H1 (cell line): Measurements from ENCODE around the gene CASR. TPM values are rescaled to one million over a fixed set of nuclear protein-coding genes. Genes with fewer than 3 reads are reported as not detected.

Experiments
- CTCF ChIA-PET: fragments of 300-600 bp; sonication (Branson Sonifier 250); formaldehyde crosslinking; loops from one replicate; lab custom pipeline; 2021; ENCODE audit not compliant: partially characterized antibody; lab: Charles Lee
- POLR2A ChIA-PET: fragments of 300-600 bp; sonication (Branson Sonifier 250); formaldehyde crosslinking; loops from one replicate; lab custom pipeline; 2021; ENCODE audit warnings: inconsistent platforms; ENCODE audit not compliant: partially characterized antibody; lab: Charles Lee
- DNase-seq, 2 experiments: peaks; one replicate each; pipeline versions ENCODE4 v3.0.0 to v3.0.0-alpha.2; 2010 to 2022; ENCODE audit warnings: low spot score in 2 of 2, low read depth in 1 of 2, mixed read lengths in 1 of 2
- FAIRE-seq: peaks from 2 replicates; lab custom pipeline; 2011; peaks lifted over from hg19 to GRCh38; lab: Jason Lieb, UNC
- H2AFZ ChIP-seq: 2 replicates; pipeline ENCODE4 v1.8.1; 2012; ENCODE audit warnings: low read length, inconsistent platforms
- H2AK5ac ChIP-seq: 2 replicates; pipeline ENCODE4 v1.6.1; 2013; ENCODE audit warnings: low read depth, low read length
- H2BK120ac ChIP-seq: replicated peaks from 2 replicates; pipeline ENCODE3; 2013; ENCODE audit warnings: low read depth, low read length, inconsistent platforms
- H2BK12ac ChIP-seq: 2 replicates; pipeline ENCODE4 v1.6.1; 2013; ENCODE audit warnings: low read depth, low read length
- H2BK15ac ChIP-seq: 2 replicates; pipeline ENCODE4 v1.6.1; 2013; ENCODE audit warnings: low read length
- H2BK20ac ChIP-seq: 2 replicates; pipeline ENCODE4 v1.6.1; 2013; ENCODE audit warnings: low read length
- H2BK5ac ChIP-seq: 2 replicates; pipeline ENCODE4 v1.6.1; 2013; ENCODE audit warnings: low read depth, low read length
- H3K14ac ChIP-seq: 2 replicates; pipeline ENCODE4 v1.6.1; 2013; ENCODE audit warnings: inconsistent platforms; ENCODE audit not compliant: insufficient read length
- H3K18ac ChIP-seq: 2 replicates; pipeline ENCODE4 v1.6.1; 2013; ENCODE audit warnings: low read length; ENCODE audit errors: extremely low read depth
- H3K23ac ChIP-seq: 2 replicates; pipeline ENCODE4 v1.6.1; 2013; ENCODE audit warnings: inconsistent platforms; ENCODE audit not compliant: insufficient read length
- H3K23me2 ChIP-seq: 2 replicates; pipeline ENCODE4 v1.6.1; 2013; ENCODE audit warnings: low read depth, low read length
- H3K27ac ChIP-seq: 2 replicates; pipeline ENCODE4 v1.6.1; 2011; ENCODE audit warnings: low read depth, low read length, inconsistent platforms
- H3K27me3 ChIP-seq, 4 experiments: replicated peaks in 1 of 4; 1 replicate in 1 of 4; 2 replicates in 3 of 4; pipeline versions ENCODE4 v1.6.1 to v1.8.1; 2011 to 2013; ENCODE audit warnings: low read length in 3 of 4, mild to moderate bottlenecking in 3 of 4, inconsistent platforms in 2 of 4, mixed read lengths in 2 of 4, moderate library complexity in 1 of 4; ENCODE audit not compliant: control insufficient read depth in 3 of 4, insufficient read depth in 3 of 4; ENCODE audit errors: extremely low read depth in 1 of 4
- H3K36me3 ChIP-seq, 4 experiments: 2 replicates each; pipeline versions ENCODE4 v1.6.1 to v1.8.1; 2011 to 2013; ENCODE audit warnings: mild to moderate bottlenecking in 4 of 4, low read length in 3 of 4, moderate library complexity in 2 of 4, control low read depth in 1 of 4, inconsistent platforms in 1 of 4; ENCODE audit not compliant: insufficient read depth in 4 of 4, control insufficient read depth in 2 of 4
- H3K4ac ChIP-seq: replicated peaks from 2 replicates; pipeline ENCODE3; 2013; ENCODE audit warnings: low read length, low read depth, mixed read lengths, inconsistent platforms; ENCODE audit not compliant: insufficient read length
- H3K4me1 ChIP-seq, 4 experiments: replicated peaks in 1 of 4; 1 replicate in 1 of 4; 2 replicates in 3 of 4; pipeline versions ENCODE4 v1.6.1 to v1.8.1; 2011 to 2013; ENCODE audit warnings: low read length in 3 of 4, inconsistent platforms in 2 of 4, mixed read lengths in 1 of 4; ENCODE audit not compliant: insufficient read depth in 4 of 4, control insufficient read depth in 3 of 4
- H3K4me2 ChIP-seq, 2 experiments: 2 replicates each; pipeline versions ENCODE4 v1.6.1 to v1.8.1; 2011 to 2013; ENCODE audit warnings: low read depth in 2 of 2, low read length in 2 of 2, control low read depth in 1 of 2, inconsistent platforms in 1 of 2, mild to moderate bottlenecking in 1 of 2; ENCODE audit not compliant: insufficient read depth in 1 of 2
- H3K4me3 ChIP-seq, 4 experiments: fragments of 200-600, 300-600 bp in 1 of 4; sonication (generic), shearing (Covaris generic), sonication (Bioruptor Twin) in 1 of 4; 2 replicates each; pipeline versions ENCODE4 v1.5.1 to v1.8.1; 2011 to 2016; ENCODE audit warnings: low read length in 4 of 4, low read depth in 3 of 4, control low read depth in 2 of 4, inconsistent platforms in 2 of 4, mild to moderate bottlenecking in 2 of 4, mixed read lengths in 1 of 4, moderate library complexity in 1 of 4; ENCODE audit not compliant: insufficient read depth in 2 of 4; ENCODE audit errors: extremely low read depth in 1 of 4
- H3K56ac ChIP-seq: replicated peaks from 2 replicates; pipeline ENCODE3; 2013; ENCODE audit warnings: low read depth, mild to moderate bottlenecking, mixed read lengths, low read length, inconsistent platforms; ENCODE audit not compliant: insufficient read length
- H3K79me1 ChIP-seq: 2 replicates; pipeline ENCODE4 v1.6.1; 2013; ENCODE audit warnings: low read depth, low read length, control low read depth
- H3K79me2 ChIP-seq, 2 experiments: 2 replicates each; pipeline versions ENCODE4 v1.6.1 to v1.8.1; 2012 to 2013; ENCODE audit warnings: low read length in 2 of 2, mild to moderate bottlenecking in 2 of 2, inconsistent platforms in 1 of 2; ENCODE audit not compliant: insufficient read depth in 2 of 2, control insufficient read depth in 1 of 2
- H3K9ac ChIP-seq, 4 experiments: replicated peaks in 1 of 4; 1 replicate in 1 of 4; 2 replicates in 3 of 4; pipeline versions ENCODE4 v1.6.1 to v1.8.1; 2011 to 2013; ENCODE audit warnings: low read depth in 3 of 4, low read length in 3 of 4, control low read depth in 2 of 4, mild to moderate bottlenecking in 2 of 4, moderate library complexity in 2 of 4, inconsistent platforms in 1 of 4; ENCODE audit errors: extremely low read depth in 1 of 4
- H3K9me3 ChIP-seq, 2 experiments: 2 replicates each; pipeline versions ENCODE4 v1.6.1 to v1.8.1; 2012 to 2013; ENCODE audit warnings: mild to moderate bottlenecking in 2 of 2, moderate library complexity in 2 of 2, control low read depth in 1 of 2, inconsistent platforms in 1 of 2, low read depth in 1 of 2, low read length in 1 of 2, mixed read lengths in 1 of 2; ENCODE audit not compliant: insufficient read depth in 2 of 2
- H4K20me1 ChIP-seq, 2 experiments: replicated peaks in 1 of 2; 2 replicates each; pipeline versions ENCODE3 to v1.8.1; 2011 to 2013; ENCODE audit warnings: inconsistent platforms in 2 of 2, low read length in 2 of 2, mild to moderate bottlenecking in 1 of 2; ENCODE audit not compliant: insufficient read depth in 2 of 2, control insufficient read depth in 1 of 2
- H4K5ac ChIP-seq: 2 replicates; pipeline ENCODE4 v1.6.1; 2013; ENCODE audit warnings: low read length, low read depth, mixed read lengths, inconsistent platforms; ENCODE audit not compliant: insufficient read length
- H4K8ac ChIP-seq: 2 replicates; pipeline ENCODE4 v1.8.0; 2013; ENCODE audit warnings: mild to moderate bottlenecking, moderate library complexity, low read length, inconsistent platforms; ENCODE audit not compliant: insufficient read depth; ENCODE audit errors: extremely low read depth
- H4K91ac ChIP-seq: replicated peaks from 2 replicates; pipeline ENCODE3; 2013; ENCODE audit warnings: low read length, mixed read lengths, inconsistent platforms; ENCODE audit not compliant: insufficient read length
- BRCA1 ChIP-seq: IDR thresholded peaks from 2 replicates; pipeline ENCODE4 v1.6.1; 2012; ENCODE audit warnings: low read depth, low read length, improper control_type of control experiment
- CBX5 ChIP-seq: fragments of 300-800, 300-1000 bp; sonication (generic); IDR thresholded peaks from 2 replicates; pipeline ENCODE4 v1.7.1; 2016; ENCODE audit warnings: antibody characterized with exemption, low read length, low read depth
- SIX5 ChIP-seq: IDR thresholded peaks from 2 replicates; pipeline ENCODE4 v1.6.1; 2011; ENCODE audit warnings: mild to moderate bottlenecking, low read depth, low read length
- TBP ChIP-seq: IDR thresholded peaks from 2 replicates; pipeline ENCODE4 v1.6.1; 2011; ENCODE audit warnings: low read depth, low read length, improper control_type of control experiment
- WGBS, 2 experiments: shearing (Covaris generic) in 1 of 2; methylation state at CpG; one replicate each; pipeline versions ENCODE4 v1.1.6 to v1.1.7; 2013 to 2015; ENCODE audit warnings: low lambda C conversion rate in 2 of 2, mixed read lengths in 2 of 2, inconsistent platforms in 1 of 2, low coverage in 1 of 2, missing lambda C conversion rate in 1 of 2; ENCODE audit not compliant: insufficient replicate concordance in 2 of 2, insufficient coverage in 1 of 2, insufficient read length in 1 of 2; ENCODE audit errors: extremely low coverage in 1 of 2, missing lambda C conversion rate in 1 of 2; 5-methylcytosine and 5-hydroxymethylcytosine counted together
- polyA plus RNA-seq, 7 experiments: library from polyadenylated mRNA; depleted of rRNA in 3 of 7; stranded (reverse) in 5 of 7; unstranded in 2 of 7; fragments of >200 nt in 5 of 7; fragments of 200-250 nt in 2 of 7; gene quantifications; 1 replicate in 5 of 7; 2 replicates in 1 of 7; 4 replicates in 1 of 7; pipeline versions ENCODE4 v1.2.1 to v1.2.3, GENCODE V29; 2011 to 2013; ENCODE audit warnings: missing spikeins in 2 of 7, mixed read lengths in 2 of 7
- total RNA-seq: library from RNA; stranded (reverse); fragmentation: NEBNext Ultra II Directional; extraction: Animal tissue kit (Norgen Biotek cat#: 25700); gene quantifications from 2 replicates; pipeline ENCODE4 v1.2.1, GENCODE V29; 2021

The CASR gene
- total and polyA plus RNA-seq, 2 of the 8 experiments (the other 6 are each of a cell fraction or from before 2014, with no cell fraction given) = 0.36 to 0.58 TPM

- Histone ChIP-seq H2BK15ac (no peak overlapping the region), H3K79me1 (no peaks in the 10 kb centered on the region), H3K79me2 (no peaks in the 10 kb centered on the region), H3K9ac (no peak overlapping the region), H4K8ac (no peak overlapping the region), H3K27me3 (no peaks in the 10 kb centered on the region; a peak in 1 of 7 replicates), H2BK120ac (no peak overlapping the region), H4K5ac (no peak overlapping the region), H4K91ac (no peak overlapping the region), H3K14ac (no peak overlapping the region), H3K18ac (no peak overlapping the region), H3K4me1 (peaks cover 0 to 3% (median 1%) of the 10 kb centered on the region in 4 experiments; a peak in 3 of 7 replicates), H2BK12ac (no peak overlapping the region), H3K4me2 (no peak overlapping the region), H3K4me3 (no peak overlapping the region), H3K4ac (no peak overlapping the region), H3K23me2 (0 out of 2 replicates have a peak, but pooled peaks cover 2% of the 10 kb centered on the region), H2BK20ac (no peak overlapping the region), H3K36me3 (no peaks in the 10 kb centered on the region), H2AFZ (peak overlapping the region; percentile 98; the same call in 1 of the 2 replicates), H3K27ac (no peak overlapping the region), H2AK5ac (no peak overlapping the region), H3K23ac (no peak overlapping the region), H3K9me3 (0 out of 4 replicates have a peak, but pooled peaks cover 0 to 2% of the 10 kb centered on the region in 2 experiments), H2BK5ac (no peak overlapping the region), H4K20me1 (no peaks in the 10 kb centered on the region), H3K56ac (no peak overlapping the region)
- POLR2A ChIA-PET = no interaction called here
- no peak for DNase-seq
- no peak for TF ChIP-seq CBX5
- no peak for TF ChIP-seq SIX5
- TF ChIP-seq BRCA1 = no peak
- no peak for TF ChIP-seq TBP
- FAIRE-seq = no peak
- CTCF ChIA-PET = interaction anchor here (0.6 to 5.5 kb wide), 14 partner anchors 8 to 363 kb away, joined by 3 to 25 read pairs (median 4); partner anchors contain the start of gene CSTA
- 93% methylated on average over 2 of the region's 2 CpGs; no CpG with 5 or more reads in 1 of the 2 experiments for WGBS, 2 experiments
These were observed 130.9 kb downstream of the CASR start for GRCh38 chr3:122314228-122314876.
